H1 (cell line): ENCODE results near the gene ANKRD11. TPM values are rescaled to one million over a fixed set of nuclear protein-coding genes. Genes with fewer than 3 reads are reported as not detected.
A peak's percentile ranks its signal among the peaks of the same experiment; 100 is the strongest.

ENCODE experiments used
- CTCF ChIA-PET: fragments of 300-600 bp; sonication (Branson Sonifier 250); formaldehyde crosslinking; loops from one replicate; lab custom pipeline; 2021; ENCODE audit not compliant: partially characterized antibody; lab: Charles Lee
- POLR2A ChIA-PET: fragments of 300-600 bp; sonication (Branson Sonifier 250); formaldehyde crosslinking; loops from one replicate; lab custom pipeline; 2021; ENCODE audit warnings: inconsistent platforms; ENCODE audit not compliant: partially characterized antibody; lab: Charles Lee
- DNase-seq, 2 experiments: peaks; one replicate each; pipeline versions ENCODE4 v3.0.0 to v3.0.0-alpha.2; 2010 to 2022; ENCODE audit warnings: low spot score in 2 of 2, low read depth in 1 of 2, mixed read lengths in 1 of 2
- FAIRE-seq: peaks from 2 replicates; lab custom pipeline; 2011; peaks lifted over from hg19 to GRCh38; lab: Jason Lieb, UNC
- H2AFZ ChIP-seq: 2 replicates; pipeline ENCODE4 v1.8.1; 2012; ENCODE audit warnings: low read length, inconsistent platforms
- H2AK5ac ChIP-seq: 2 replicates; pipeline ENCODE4 v1.6.1; 2013; ENCODE audit warnings: low read depth, low read length
- H2BK120ac ChIP-seq: replicated peaks from 2 replicates; pipeline ENCODE3; 2013; ENCODE audit warnings: low read depth, low read length, inconsistent platforms
- H2BK12ac ChIP-seq: 2 replicates; pipeline ENCODE4 v1.6.1; 2013; ENCODE audit warnings: low read depth, low read length
- H2BK15ac ChIP-seq: 2 replicates; pipeline ENCODE4 v1.6.1; 2013; ENCODE audit warnings: low read length
- H2BK20ac ChIP-seq: 2 replicates; pipeline ENCODE4 v1.6.1; 2013; ENCODE audit warnings: low read length
- H2BK5ac ChIP-seq: 2 replicates; pipeline ENCODE4 v1.6.1; 2013; ENCODE audit warnings: low read depth, low read length
- H3K14ac ChIP-seq: 2 replicates; pipeline ENCODE4 v1.6.1; 2013; ENCODE audit warnings: inconsistent platforms; ENCODE audit not compliant: insufficient read length
- H3K18ac ChIP-seq: 2 replicates; pipeline ENCODE4 v1.6.1; 2013; ENCODE audit warnings: low read length; ENCODE audit errors: extremely low read depth
- H3K23ac ChIP-seq: 2 replicates; pipeline ENCODE4 v1.6.1; 2013; ENCODE audit warnings: inconsistent platforms; ENCODE audit not compliant: insufficient read length
- H3K23me2 ChIP-seq: 2 replicates; pipeline ENCODE4 v1.6.1; 2013; ENCODE audit warnings: low read depth, low read length
- H3K27ac ChIP-seq: 2 replicates; pipeline ENCODE4 v1.6.1; 2011; ENCODE audit warnings: low read depth, low read length, inconsistent platforms
- H3K27me3 ChIP-seq, 4 experiments: replicated peaks in 1 of 4; 1 replicate in 1 of 4; 2 replicates in 3 of 4; pipeline versions ENCODE4 v1.6.1 to v1.8.1; 2011 to 2013; ENCODE audit warnings: low read length in 3 of 4, mild to moderate bottlenecking in 3 of 4, inconsistent platforms in 2 of 4, mixed read lengths in 2 of 4, moderate library complexity in 1 of 4; ENCODE audit not compliant: control insufficient read depth in 3 of 4, insufficient read depth in 3 of 4; ENCODE audit errors: extremely low read depth in 1 of 4
- H3K36me3 ChIP-seq, 4 experiments: 2 replicates each; pipeline versions ENCODE4 v1.6.1 to v1.8.1; 2011 to 2013; ENCODE audit warnings: mild to moderate bottlenecking in 4 of 4, low read length in 3 of 4, moderate library complexity in 2 of 4, control low read depth in 1 of 4, inconsistent platforms in 1 of 4; ENCODE audit not compliant: insufficient read depth in 4 of 4, control insufficient read depth in 2 of 4
- H3K4ac ChIP-seq: replicated peaks from 2 replicates; pipeline ENCODE3; 2013; ENCODE audit warnings: low read length, low read depth, mixed read lengths, inconsistent platforms; ENCODE audit not compliant: insufficient read length
- H3K4me1 ChIP-seq, 4 experiments: replicated peaks in 1 of 4; 1 replicate in 1 of 4; 2 replicates in 3 of 4; pipeline versions ENCODE4 v1.6.1 to v1.8.1; 2011 to 2013; ENCODE audit warnings: low read length in 3 of 4, inconsistent platforms in 2 of 4, mixed read lengths in 1 of 4; ENCODE audit not compliant: insufficient read depth in 4 of 4, control insufficient read depth in 3 of 4
- H3K4me2 ChIP-seq, 2 experiments: 2 replicates each; pipeline versions ENCODE4 v1.6.1 to v1.8.1; 2011 to 2013; ENCODE audit warnings: low read depth in 2 of 2, low read length in 2 of 2, control low read depth in 1 of 2, inconsistent platforms in 1 of 2, mild to moderate bottlenecking in 1 of 2; ENCODE audit not compliant: insufficient read depth in 1 of 2
- H3K4me3 ChIP-seq, 4 experiments: fragments of 200-600, 300-600 bp in 1 of 4; sonication (generic), shearing (Covaris generic), sonication (Bioruptor Twin) in 1 of 4; 2 replicates each; pipeline versions ENCODE4 v1.5.1 to v1.8.1; 2011 to 2016; ENCODE audit warnings: low read length in 4 of 4, low read depth in 3 of 4, control low read depth in 2 of 4, inconsistent platforms in 2 of 4, mild to moderate bottlenecking in 2 of 4, mixed read lengths in 1 of 4, moderate library complexity in 1 of 4; ENCODE audit not compliant: insufficient read depth in 2 of 4; ENCODE audit errors: extremely low read depth in 1 of 4
- H3K56ac ChIP-seq: replicated peaks from 2 replicates; pipeline ENCODE3; 2013; ENCODE audit warnings: low read depth, mild to moderate bottlenecking, mixed read lengths, low read length, inconsistent platforms; ENCODE audit not compliant: insufficient read length
- H3K79me1 ChIP-seq: 2 replicates; pipeline ENCODE4 v1.6.1; 2013; ENCODE audit warnings: low read depth, low read length, control low read depth
- H3K79me2 ChIP-seq, 2 experiments: 2 replicates each; pipeline versions ENCODE4 v1.6.1 to v1.8.1; 2012 to 2013; ENCODE audit warnings: low read length in 2 of 2, mild to moderate bottlenecking in 2 of 2, inconsistent platforms in 1 of 2; ENCODE audit not compliant: insufficient read depth in 2 of 2, control insufficient read depth in 1 of 2
- H3K9ac ChIP-seq, 4 experiments: replicated peaks in 1 of 4; 1 replicate in 1 of 4; 2 replicates in 3 of 4; pipeline versions ENCODE4 v1.6.1 to v1.8.1; 2011 to 2013; ENCODE audit warnings: low read depth in 3 of 4, low read length in 3 of 4, control low read depth in 2 of 4, mild to moderate bottlenecking in 2 of 4, moderate library complexity in 2 of 4, inconsistent platforms in 1 of 4; ENCODE audit errors: extremely low read depth in 1 of 4
- H3K9me3 ChIP-seq, 2 experiments: 2 replicates each; pipeline versions ENCODE4 v1.6.1 to v1.8.1; 2012 to 2013; ENCODE audit warnings: mild to moderate bottlenecking in 2 of 2, moderate library complexity in 2 of 2, control low read depth in 1 of 2, inconsistent platforms in 1 of 2, low read depth in 1 of 2, low read length in 1 of 2, mixed read lengths in 1 of 2; ENCODE audit not compliant: insufficient read depth in 2 of 2
- H4K20me1 ChIP-seq, 2 experiments: replicated peaks in 1 of 2; 2 replicates each; pipeline versions ENCODE3 to v1.8.1; 2011 to 2013; ENCODE audit warnings: inconsistent platforms in 2 of 2, low read length in 2 of 2, mild to moderate bottlenecking in 1 of 2; ENCODE audit not compliant: insufficient read depth in 2 of 2, control insufficient read depth in 1 of 2
- H4K5ac ChIP-seq: 2 replicates; pipeline ENCODE4 v1.6.1; 2013; ENCODE audit warnings: low read length, low read depth, mixed read lengths, inconsistent platforms; ENCODE audit not compliant: insufficient read length
- H4K8ac ChIP-seq: 2 replicates; pipeline ENCODE4 v1.8.0; 2013; ENCODE audit warnings: mild to moderate bottlenecking, moderate library complexity, low read length, inconsistent platforms; ENCODE audit not compliant: insufficient read depth; ENCODE audit errors: extremely low read depth
- H4K91ac ChIP-seq: replicated peaks from 2 replicates; pipeline ENCODE3; 2013; ENCODE audit warnings: low read length, mixed read lengths, inconsistent platforms; ENCODE audit not compliant: insufficient read length
- CEBPB ChIP-seq: IDR thresholded peaks from 2 replicates; pipeline ENCODE4 v1.6.1; 2012; ENCODE audit warnings: low read depth, low read length
- CHD2 ChIP-seq: IDR thresholded peaks from 2 replicates; pipeline ENCODE4 v1.6.1; 2012; ENCODE audit warnings: low read length, improper control_type of control experiment
- EP300 ChIP-seq, 2 experiments: IDR thresholded peaks; 1 replicate in 1 of 2; 2 replicates in 1 of 2; pipeline ENCODE4 v1.6.1; 2011 to 2012; ENCODE audit warnings: low read depth in 2 of 2, low read length in 2 of 2, mild to moderate bottlenecking in 2 of 2, borderline replicate concordance in 1 of 2, inconsistent platforms in 1 of 2, moderate library complexity in 1 of 2
- POU5F1 ChIP-seq: IDR thresholded peaks from 2 replicates; pipeline ENCODE4 v1.6.1; 2011; ENCODE audit warnings: low read depth, mild to moderate bottlenecking, low read length, moderate library complexity
- RAD21 ChIP-seq, 2 experiments: IDR thresholded peaks in 1 of 2; conservative IDR thresholded peaks in 1 of 2; 2 replicates each; pipeline ENCODE4 v1.6.1; 2011; ENCODE audit warnings: low read depth in 2 of 2, low read length in 2 of 2, improper control_type of control experiment in 1 of 2, inconsistent platforms in 1 of 2, mild to moderate bottlenecking in 1 of 2, moderate library complexity in 1 of 2
- SAP30 ChIP-seq: fragments of 300-600 bp; sonication (generic); IDR thresholded peaks from 2 replicates; pipeline ENCODE4 v1.7.1; 2012; ENCODE audit warnings: low read length, moderate library complexity, mild to moderate bottlenecking, inconsistent platforms; ENCODE audit not compliant: insufficient read depth, insufficient replicate concordance
- SIN3A ChIP-seq, 2 experiments: IDR thresholded peaks in 1 of 2; conservative IDR thresholded peaks in 1 of 2; 2 replicates each; pipeline ENCODE4 v1.6.1; 2011 to 2012; ENCODE audit warnings: low read length in 2 of 2, improper control_type of control experiment in 1 of 2, low read depth in 1 of 2, mild to moderate bottlenecking in 1 of 2
- SIX5 ChIP-seq: IDR thresholded peaks from 2 replicates; pipeline ENCODE4 v1.6.1; 2011; ENCODE audit warnings: mild to moderate bottlenecking, low read depth, low read length
- TAF7 ChIP-seq: optimal IDR thresholded peaks from 2 replicates; pipeline ENCODE3; 2011; ENCODE audit warnings: low read depth, mild to moderate bottlenecking, inconsistent platforms, low read length, moderate library complexity, borderline replicate concordance
- TBP ChIP-seq: IDR thresholded peaks from 2 replicates; pipeline ENCODE4 v1.6.1; 2011; ENCODE audit warnings: low read depth, low read length, improper control_type of control experiment
- WGBS, 2 experiments: shearing (Covaris generic) in 1 of 2; methylation state at CpG; one replicate each; pipeline versions ENCODE4 v1.1.6 to v1.1.7; 2013 to 2015; ENCODE audit warnings: low lambda C conversion rate in 2 of 2, mixed read lengths in 2 of 2, inconsistent platforms in 1 of 2, low coverage in 1 of 2, missing lambda C conversion rate in 1 of 2; ENCODE audit not compliant: insufficient replicate concordance in 2 of 2, insufficient coverage in 1 of 2, insufficient read length in 1 of 2; ENCODE audit errors: extremely low coverage in 1 of 2, missing lambda C conversion rate in 1 of 2; 5-methylcytosine and 5-hydroxymethylcytosine counted together
- polyA plus RNA-seq, 7 experiments: library from polyadenylated mRNA; depleted of rRNA in 3 of 7; stranded (reverse) in 5 of 7; unstranded in 2 of 7; fragments of >200 nt in 5 of 7; fragments of 200-250 nt in 2 of 7; gene quantifications; 1 replicate in 5 of 7; 2 replicates in 1 of 7; 4 replicates in 1 of 7; pipeline versions ENCODE4 v1.2.1 to v1.2.3, GENCODE V29; 2011 to 2013; ENCODE audit warnings: missing spikeins in 2 of 7, mixed read lengths in 2 of 7
- total RNA-seq: library from RNA; stranded (reverse); fragmentation: NEBNext Ultra II Directional; extraction: Animal tissue kit (Norgen Biotek cat#: 25700); gene quantifications from 2 replicates; pipeline ENCODE4 v1.2.1, GENCODE V29; 2021

The ANKRD11 gene
- total and polyA plus RNA-seq, 2 of the 8 experiments (the other 6 are each of a cell fraction or from before 2014, with no cell fraction given): 46.5 to 142 TPM

DNA sequence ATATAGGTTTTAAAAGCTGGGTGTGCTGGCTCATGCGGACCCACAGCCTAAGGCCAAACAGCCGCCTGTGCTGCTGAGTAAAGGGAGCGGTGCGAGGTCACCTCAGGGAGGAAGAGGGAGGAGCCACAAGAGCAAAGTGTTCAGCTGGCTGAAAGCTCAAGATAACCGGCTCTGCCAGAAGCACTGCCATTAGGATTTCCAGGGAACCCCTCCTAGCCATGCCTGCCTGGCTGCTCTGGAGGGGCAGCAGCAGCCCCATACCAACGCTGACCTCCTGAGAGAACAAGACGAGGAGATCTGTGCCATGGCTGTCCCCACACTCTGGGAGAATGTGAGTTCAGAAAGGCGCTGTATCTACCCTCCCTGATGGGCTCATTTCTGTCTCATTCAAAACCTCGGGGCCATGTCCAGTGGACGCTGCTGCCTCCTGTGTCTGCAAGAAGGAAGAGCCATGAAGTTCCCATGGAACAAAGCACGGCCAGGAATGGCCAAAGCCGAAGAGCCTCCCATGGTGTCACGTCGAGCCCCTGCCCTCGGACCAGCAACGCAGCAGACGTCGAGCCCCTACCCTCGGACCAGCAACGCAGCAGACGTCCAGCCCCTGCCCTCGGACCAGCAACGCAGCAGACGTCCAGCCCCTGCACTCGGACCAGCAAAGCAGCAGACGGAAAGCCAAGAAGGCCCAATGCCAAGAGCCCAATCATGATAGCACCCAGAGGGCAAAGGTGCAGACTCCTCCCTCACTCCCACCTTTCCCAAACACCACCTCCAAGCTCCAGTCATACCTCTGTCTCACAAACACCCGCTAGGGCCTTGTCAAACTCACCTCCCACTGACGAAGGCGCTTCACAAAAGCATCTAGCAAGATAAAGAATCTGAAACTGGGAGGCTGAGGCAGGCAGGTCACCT is 107.0 kb downstream of the ANKRD11 start:
- Histone ChIP-seq H3K79me1 (peaks cover 31% of the 10 kb centered on the region), H3K23me2 (no peaks in the 10 kb centered on the region), H4K8ac (no peak overlapping the region), H3K56ac (no peak overlapping the region), H2AK5ac (no peak overlapping the region), H3K27ac (peak overlapping the region; percentile 32; the same call in 1 of the 2 replicates), H4K5ac (no peak overlapping the region), H2BK5ac (no peak overlapping the region; the same call in 1 of the 2 replicates), H3K4me2 (peak overlapping the region; percentile 7 to 26; a peak in 1 of 4 replicates), H2AFZ (no peak overlapping the region), H3K9me3 (no peaks in the 10 kb centered on the region), H3K79me2 (peaks cover 25 to 98% of the 10 kb centered on the region in 2 experiments), H2BK15ac (no peak overlapping the region), H3K27me3 (no peaks in the 10 kb centered on the region), H3K4ac (no peak overlapping the region), H3K9ac (no peak overlapping the region), H3K4me3 (no peak overlapping the region), H3K23ac (no peak overlapping the region), H2BK120ac (no peak overlapping the region), H3K14ac (no peak overlapping the region), H2BK12ac (peak overlapping the region; percentile 39; the same call in 1 of the 2 replicates), H3K4me1 (peaks cover 2 to 28% (median 13%) of the 10 kb centered on the region in 4 experiments), H3K36me3 (no peaks in the 10 kb centered on the region), H4K91ac (no peak overlapping the region), H4K20me1 (peaks cover 46 to 56% of the 10 kb centered on the region in 2 experiments), H3K18ac (0 out of 2 replicates have a peak overlapping the region, but pooled peaks have one; percentile 6), H2BK20ac (no peak overlapping the region)
- FAIRE-seq (no peak), DNase-seq (no peak)
- CTCF ChIA-PET: interaction anchor here (0.6 to 2.9 kb wide), 10 partner anchors 10 to 260 kb away, joined by 3 to 10 read pairs (median 3); no protein-coding TSS in a partner anchor
- POLR2A ChIA-PET: interaction anchor here (0.6 to 2.3 kb wide), 12 partner anchors 8 to 125 kb away, joined by 3 to 8 read pairs (median 3); partner anchors contain the start of gene SPG7
- 85% methylated on average over 29 of the region's 29 CpGs; no CpG with 5 or more reads in 1 of the 2 experiments for WGBS, 2 experiments
- TF ChIP-seq POU5F1 (no peak), SIX5 (no peak), CHD2 (no peak), TBP (no peak), SAP30 (no peak), SIN3A (conservative IDR thresholded peaks at IDR 0.05 in 1 of 2, IDR thresholded peaks at IDR 0.05 in 1 of 2; ENCODE audit: low read depth in 1 of 2, low read length in 2 of 2) (no peak), CEBPB (no peak), TAF7 (no peak), RAD21 (IDR thresholded peaks at IDR 0.05 in 1 of 2, conservative IDR thresholded peaks at IDR 0.05 in 1 of 2; ENCODE audit: low read depth in 2 of 2, low read length in 2 of 2) (peak in 1 of 2 experiments; percentile 28; a peak in 1 of 4 replicates), EP300 (IDR thresholded peaks at IDR 0.05; ENCODE audit: borderline replicate concordance in 1 of 2, low read depth in 2 of 2, low read length in 2 of 2) (no peak)
